ENCODE measurements around the gene RPS23.

The RPS23 gene

GRCh38 chr5:82244854-82245635 is 33.1 kb downstream of the RPS23 start:
- no peak for DNase-seq (ENCODE audit: low read depth)

- DNase-seq (ENCODE audit: low read depth), result no peak
These were observed 34.0 kb downstream of the RPS23 start for GRCh38 chr5:82244151-82244550.

GRCh38 chr5:82234885-82235284 is 43.3 kb downstream of the RPS23 start:
- no peak for DNase-seq (ENCODE audit: low read depth)

GRCh38 chr5:82225525-82226172 is 52.5 kb downstream of the RPS23 start:
- DNase-seq (ENCODE audit: low read depth), result peak; percentile 18
